Caco-2 (cell line): ENCODE measurements around the gene SLC22A17. TPM values are rescaled to one million over a fixed set of nuclear protein-coding genes. Genes with fewer than 3 reads are reported as not detected.

Source experiments
- BruUV-seq: library from RNA; stranded (reverse); fragments of 400-500 nt; replicated peaks from 2 replicates; lab custom pipeline; 2021; lab: Mats Ljungman, UMichigan
- CTCF ChIA-PET: fragments of 300-600 bp; sonication (Branson Sonifier 250); formaldehyde crosslinking; loops from one replicate; lab custom pipeline; 2022; ENCODE audit warnings: antibody characterized with exemption; lab: Charles Lee
- POLR2A ChIA-PET: fragments of 300-600 bp; sonication (Branson Sonifier 250); formaldehyde crosslinking; loops from one replicate; lab custom pipeline; 2022; ENCODE audit warnings: antibody characterized with exemption; lab: Charles Lee
- DNase-seq, 2 experiments: peaks; one replicate each; pipeline versions ENCODE4 v3.0.0 to v3.0.0-alpha.2; 2020 to 2022
- H3K27me3 ChIP-seq: replicated peaks from 2 replicates; pipeline ENCODE4 v1.6.0; 2011; ENCODE audit warnings: low read length; ENCODE audit not compliant: control insufficient read depth, insufficient read depth
- H3K36me3 ChIP-seq: 2 replicates; pipeline ENCODE4 v1.5.1; 2011; ENCODE audit warnings: low read length; ENCODE audit not compliant: control insufficient read depth, insufficient read depth
- H3K4me1 ChIP-seq: fragments of 250-450 bp; sonication (Bioruptor Pico); 2 replicates; pipeline ENCODE4 v1.5.1; 2020; ENCODE audit warnings: mild to moderate bottlenecking
- H3K4me3 ChIP-seq: 2 replicates; pipeline ENCODE4 v1.5.1; 2011; ENCODE audit warnings: low read depth, mild to moderate bottlenecking, control low read depth, low read length
- H3K9me3 ChIP-seq: fragments of 250-450 bp; sonication (Bioruptor Pico); 2 replicates; pipeline ENCODE4 v1.5.1; 2020; ENCODE audit warnings: mild to moderate bottlenecking, moderate library complexity
- H3K27ac Mint-ChIP-seq: one replicate; pipeline ENCODE4 v1.8.0; 2022; ENCODE audit warnings: mixed read lengths; ENCODE audit not compliant: unreplicated experiment
- H3K27me3 Mint-ChIP-seq: one replicate; pipeline ENCODE4 v1.8.0; 2022; ENCODE audit warnings: mixed read lengths; ENCODE audit not compliant: insufficient read depth, unreplicated experiment
- H3K36me3 Mint-ChIP-seq: one replicate; pipeline ENCODE4 v1.8.0; 2022; ENCODE audit warnings: mild to moderate bottlenecking, mixed read lengths; ENCODE audit not compliant: insufficient read depth, unreplicated experiment
- H3K4me1 Mint-ChIP-seq: one replicate; pipeline ENCODE4 v1.8.0; 2022; ENCODE audit warnings: low read depth, mixed read lengths; ENCODE audit not compliant: unreplicated experiment
- H3K4me3 Mint-ChIP-seq: one replicate; pipeline ENCODE4 v1.8.0; 2022; ENCODE audit warnings: mild to moderate bottlenecking, moderate library complexity, mixed read lengths; ENCODE audit not compliant: unreplicated experiment
- H3K9me3 Mint-ChIP-seq: one replicate; pipeline ENCODE4 v1.8.0; 2022; ENCODE audit warnings: mixed read lengths; ENCODE audit not compliant: unreplicated experiment
- intact Hi-C: fragments of 100-400 bp; cut with micrococcal nuclease; formaldehyde crosslinking; loops from one replicate; pipeline ENCODE4 v1.10.0; 2022; ENCODE audit not compliant: unreplicated experiment
- total RNA-seq: library from RNA; stranded (reverse); gene quantifications from 2 replicates; pipeline ENCODE4 v1.2.3, GENCODE V29; 2022
- TF ChIP-seq, protein P1 (sequence below), 2 experiments: fragments of 200-600 bp in 1 of 2; IDR thresholded peaks; 1 replicate in 1 of 2; 2 replicates in 1 of 2; pipeline versions ENCODE4 v1.5.1 to v1.8.0; 2011 to 2022; ENCODE audit warnings: antibody characterized with exemption in 1 of 2, control low read depth in 1 of 2, inconsistent platforms in 1 of 2, low read depth in 1 of 2, low read length in 1 of 2, mild to moderate bottlenecking in 1 of 2, moderate library complexity in 1 of 2; ENCODE audit not compliant: insufficient read depth in 1 of 2, severe bottlenecking in 1 of 2, unreplicated experiment in 1 of 2

SLC22A17 gene
- total RNA-seq, 1 experiment from 2014 or later = 3.1 TPM

GRCh38 chr14:23375527-23376251 lies 23.0 kb upstream of the SLC22A17 start:
- ChIA-PET POLR2A (no interaction called here), CTCF (no interaction called here)
- TF ChIP-seq, protein P1, sequence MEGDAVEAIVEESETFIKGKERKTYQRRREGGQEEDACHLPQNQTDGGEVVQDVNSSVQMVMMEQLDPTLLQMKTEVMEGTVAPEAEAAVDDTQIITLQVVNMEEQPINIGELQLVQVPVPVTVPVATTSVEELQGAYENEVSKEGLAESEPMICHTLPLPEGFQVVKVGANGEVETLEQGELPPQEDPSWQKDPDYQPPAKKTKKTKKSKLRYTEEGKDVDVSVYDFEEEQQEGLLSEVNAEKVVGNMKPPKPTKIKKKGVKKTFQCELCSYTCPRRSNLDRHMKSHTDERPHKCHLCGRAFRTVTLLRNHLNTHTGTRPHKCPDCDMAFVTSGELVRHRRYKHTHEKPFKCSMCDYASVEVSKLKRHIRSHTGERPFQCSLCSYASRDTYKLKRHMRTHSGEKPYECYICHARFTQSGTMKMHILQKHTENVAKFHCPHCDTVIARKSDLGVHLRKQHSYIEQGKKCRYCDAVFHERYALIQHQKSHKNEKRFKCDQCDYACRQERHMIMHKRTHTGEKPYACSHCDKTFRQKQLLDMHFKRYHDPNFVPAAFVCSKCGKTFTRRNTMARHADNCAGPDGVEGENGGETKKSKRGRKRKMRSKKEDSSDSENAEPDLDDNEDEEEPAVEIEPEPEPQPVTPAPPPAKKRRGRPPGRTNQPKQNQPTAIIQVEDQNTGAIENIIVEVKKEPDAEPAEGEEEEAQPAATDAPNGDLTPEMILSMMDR (IDR thresholded peaks at IDR 0.05; ENCODE audit: insufficient read depth in 1 of 2, low read depth in 1 of 2, low read length in 1 of 2, severe bottlenecking in 1 of 2, unreplicated experiment in 1 of 2) = no peak
- H3K4me3 Mint-ChIP-seq = no peak overlapping the region
- BruUV-seq = no TSS peak
- H3K27me3 Mint-ChIP-seq = peaks cover 20% of the 10 kb centered on the region
- H3K4me1 ChIP-seq = no peaks in the 10 kb centered on the region
- no peak overlapping the region for H3K27ac Mint-ChIP-seq
- no peak overlapping the region for H3K4me3 ChIP-seq
- intact Hi-C loops = loop anchor here (5.0 kb wide), 1 partner anchor 692 kb away; no protein-coding TSS in a partner anchor
- no peaks in the 10 kb centered on the region for H3K9me3 ChIP-seq
- no peak for DNase-seq
- H3K36me3 Mint-ChIP-seq = no peaks in the 10 kb centered on the region
- H3K9me3 Mint-ChIP-seq = no peaks in the 10 kb centered on the region
- no peaks in the 10 kb centered on the region; the same call in 1 of the 2 replicates for H3K27me3 ChIP-seq
- H3K36me3 ChIP-seq = no peaks in the 10 kb centered on the region
- H3K4me1 Mint-ChIP-seq = no peaks in the 10 kb centered on the region

DNA sequence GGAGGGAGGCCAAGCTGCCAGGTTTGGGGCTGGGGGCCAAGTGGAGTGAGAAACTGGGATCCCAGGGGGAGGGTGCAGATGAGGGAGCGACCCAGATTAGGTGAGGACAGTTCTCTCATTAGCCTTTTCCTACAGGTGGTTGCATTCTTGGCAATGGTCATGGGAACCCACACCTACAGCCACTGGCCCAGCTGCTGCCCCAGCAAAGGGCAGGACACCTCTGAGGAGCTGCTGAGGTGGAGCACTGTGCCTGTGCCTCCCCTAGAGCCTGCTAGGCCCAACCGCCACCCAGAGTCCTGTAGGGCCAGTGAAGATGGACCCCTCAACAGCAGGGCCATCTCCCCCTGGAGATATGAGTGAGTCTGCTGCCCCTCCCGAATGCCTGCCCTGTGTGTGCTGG lies 20.4 kb upstream of the SLC22A17 start:
- Mint-ChIP-seq H3K4me3 (no peak overlapping the region), H3K4me1 (no peaks in the 10 kb centered on the region), H3K36me3 (no peaks in the 10 kb centered on the region), H3K9me3 (no peaks in the 10 kb centered on the region), H3K27me3 (peaks cover 16% of the 10 kb centered on the region), H3K27ac (no peak overlapping the region)
- Histone ChIP-seq H3K36me3 (no peaks in the 10 kb centered on the region), H3K27me3 (no peaks in the 10 kb centered on the region; the same call in 1 of the 2 replicates), H3K9me3 (no peaks in the 10 kb centered on the region), H3K4me1 (no peaks in the 10 kb centered on the region), H3K4me3 (no peak overlapping the region)
- TF ChIP-seq, protein P1 (IDR thresholded peaks at IDR 0.05; ENCODE audit: insufficient read depth in 1 of 2, low read depth in 1 of 2, low read length in 1 of 2, severe bottlenecking in 1 of 2, unreplicated experiment in 1 of 2) = no peak
- ChIA-PET CTCF (no interaction called here), POLR2A (no interaction called here)
- BruUV-seq = no TSS peak
- intact Hi-C loops = no loop called here
- no peak for DNase-seq

GRCh38 chr14:23372509-23372908 lies 19.8 kb upstream of the SLC22A17 start, which contains the start of gene IL25:
Gene IL25 (plus strand): TSS chr14:23372809.
- Mint-ChIP-seq H3K27ac (no peak within 1 kb of the TSS), H3K9me3 (no peaks in the 10 kb centered on the region), H3K4me1 (no peaks in the 10 kb centered on the region), H3K4me3 (no peak within 1 kb of the TSS), H3K36me3 (no peaks in the 10 kb centered on the region), H3K27me3 (peaks cover 16% of the 10 kb centered on the region)
- no peak for DNase-seq
- ChIA-PET POLR2A (no interaction called here), CTCF (no interaction called here)
- no peak within 1 kb of the TSS for H3K4me3 ChIP-seq
- H3K36me3 ChIP-seq = no peaks in the 10 kb centered on the region
- TF ChIP-seq, protein P1 (IDR thresholded peaks at IDR 0.05; ENCODE audit: insufficient read depth in 1 of 2, low read depth in 1 of 2, low read length in 1 of 2, severe bottlenecking in 1 of 2, unreplicated experiment in 1 of 2) = no peak
- H3K4me1 ChIP-seq = no peaks in the 10 kb centered on the region
- intact Hi-C loops = no loop called here
- H3K27me3 ChIP-seq = no peaks in the 10 kb centered on the region; the same call in 1 of the 2 replicates
- no TSS peak for BruUV-seq
- no peaks in the 10 kb centered on the region for H3K9me3 ChIP-seq
